PFSK-1 (cell line): ENCODE measurements around the gene CORO1C.

Experiments
- POLR2AphosphoS5 ChIP-seq: IDR thresholded peaks from 2 replicates; pipeline ENCODE4 v1.6.1; 2012; ENCODE audit warnings: low read depth, mild to moderate bottlenecking, control low read depth, low read length, moderate library complexity
- SIN3A ChIP-seq: IDR thresholded peaks from 2 replicates; pipeline ENCODE4 v1.6.1; 2012; ENCODE audit warnings: mild to moderate bottlenecking, low read length, moderate library complexity, borderline replicate concordance; ENCODE audit not compliant: insufficient read depth
- TAF1 ChIP-seq: IDR thresholded peaks from 2 replicates; pipeline ENCODE4 v1.6.1; 2012; ENCODE audit warnings: low read length, control low read depth, borderline replicate concordance; ENCODE audit not compliant: insufficient read depth
- TF ChIP-seq, protein P1 (sequence below), 2 experiments: IDR thresholded peaks; 2 replicates each; pipeline versions ENCODE4 v1.6.1 to v1.8.0; 2011 to 2012; ENCODE audit warnings: low read depth in 2 of 2, low read length in 2 of 2, control low read depth in 1 of 2, inconsistent platforms in 1 of 2, mild to moderate bottlenecking in 1 of 2, moderate library complexity in 1 of 2; ENCODE audit not compliant: insufficient read depth in 1 of 2

DNA sequence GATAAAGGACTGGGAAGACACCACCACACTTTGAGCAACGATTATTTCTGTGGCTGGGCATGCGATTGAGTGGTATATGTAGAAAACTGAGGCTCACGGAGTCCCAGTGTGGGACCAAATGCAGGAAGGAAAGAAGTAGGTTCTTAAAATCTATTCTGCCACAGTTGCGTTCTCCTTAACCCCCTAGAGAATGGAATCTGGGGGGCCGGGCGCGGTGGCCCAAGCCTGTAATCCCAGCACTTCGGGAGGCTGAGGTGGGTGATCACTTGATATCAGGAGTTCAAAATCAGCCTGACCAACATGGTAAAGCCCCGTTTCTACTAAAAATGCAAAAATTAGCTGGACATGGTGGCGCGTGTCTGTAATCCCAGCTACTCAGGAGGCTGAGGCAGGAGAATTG, 29.9 kb upstream of the CORO1C start:
- TF ChIP-seq SIN3A = no peak
- no peak for TF ChIP-seq POLR2AphosphoS5
- no peak for TF ChIP-seq TAF1
- TF ChIP-seq, protein P1, sequence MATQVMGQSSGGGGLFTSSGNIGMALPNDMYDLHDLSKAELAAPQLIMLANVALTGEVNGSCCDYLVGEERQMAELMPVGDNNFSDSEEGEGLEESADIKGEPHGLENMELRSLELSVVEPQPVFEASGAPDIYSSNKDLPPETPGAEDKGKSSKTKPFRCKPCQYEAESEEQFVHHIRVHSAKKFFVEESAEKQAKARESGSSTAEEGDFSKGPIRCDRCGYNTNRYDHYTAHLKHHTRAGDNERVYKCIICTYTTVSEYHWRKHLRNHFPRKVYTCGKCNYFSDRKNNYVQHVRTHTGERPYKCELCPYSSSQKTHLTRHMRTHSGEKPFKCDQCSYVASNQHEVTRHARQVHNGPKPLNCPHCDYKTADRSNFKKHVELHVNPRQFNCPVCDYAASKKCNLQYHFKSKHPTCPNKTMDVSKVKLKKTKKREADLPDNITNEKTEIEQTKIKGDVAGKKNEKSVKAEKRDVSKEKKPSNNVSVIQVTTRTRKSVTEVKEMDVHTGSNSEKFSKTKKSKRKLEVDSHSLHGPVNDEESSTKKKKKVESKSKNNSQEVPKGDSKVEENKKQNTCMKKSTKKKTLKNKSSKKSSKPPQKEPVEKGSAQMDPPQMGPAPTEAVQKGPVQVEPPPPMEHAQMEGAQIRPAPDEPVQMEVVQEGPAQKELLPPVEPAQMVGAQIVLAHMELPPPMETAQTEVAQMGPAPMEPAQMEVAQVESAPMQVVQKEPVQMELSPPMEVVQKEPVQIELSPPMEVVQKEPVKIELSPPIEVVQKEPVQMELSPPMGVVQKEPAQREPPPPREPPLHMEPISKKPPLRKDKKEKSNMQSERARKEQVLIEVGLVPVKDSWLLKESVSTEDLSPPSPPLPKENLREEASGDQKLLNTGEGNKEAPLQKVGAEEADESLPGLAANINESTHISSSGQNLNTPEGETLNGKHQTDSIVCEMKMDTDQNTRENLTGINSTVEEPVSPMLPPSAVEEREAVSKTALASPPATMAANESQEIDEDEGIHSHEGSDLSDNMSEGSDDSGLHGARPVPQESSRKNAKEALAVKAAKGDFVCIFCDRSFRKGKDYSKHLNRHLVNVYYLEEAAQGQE (IDR thresholded peaks at IDR 0.05; ENCODE audit: insufficient read depth in 1 of 2, low read depth in 2 of 2, low read length in 2 of 2) = no peak
